ENCODE measurements around the gene HPS4.
A peak's percentile ranks its signal among the peaks of the same experiment; 100 is the strongest.

HPS4 gene

DNA sequence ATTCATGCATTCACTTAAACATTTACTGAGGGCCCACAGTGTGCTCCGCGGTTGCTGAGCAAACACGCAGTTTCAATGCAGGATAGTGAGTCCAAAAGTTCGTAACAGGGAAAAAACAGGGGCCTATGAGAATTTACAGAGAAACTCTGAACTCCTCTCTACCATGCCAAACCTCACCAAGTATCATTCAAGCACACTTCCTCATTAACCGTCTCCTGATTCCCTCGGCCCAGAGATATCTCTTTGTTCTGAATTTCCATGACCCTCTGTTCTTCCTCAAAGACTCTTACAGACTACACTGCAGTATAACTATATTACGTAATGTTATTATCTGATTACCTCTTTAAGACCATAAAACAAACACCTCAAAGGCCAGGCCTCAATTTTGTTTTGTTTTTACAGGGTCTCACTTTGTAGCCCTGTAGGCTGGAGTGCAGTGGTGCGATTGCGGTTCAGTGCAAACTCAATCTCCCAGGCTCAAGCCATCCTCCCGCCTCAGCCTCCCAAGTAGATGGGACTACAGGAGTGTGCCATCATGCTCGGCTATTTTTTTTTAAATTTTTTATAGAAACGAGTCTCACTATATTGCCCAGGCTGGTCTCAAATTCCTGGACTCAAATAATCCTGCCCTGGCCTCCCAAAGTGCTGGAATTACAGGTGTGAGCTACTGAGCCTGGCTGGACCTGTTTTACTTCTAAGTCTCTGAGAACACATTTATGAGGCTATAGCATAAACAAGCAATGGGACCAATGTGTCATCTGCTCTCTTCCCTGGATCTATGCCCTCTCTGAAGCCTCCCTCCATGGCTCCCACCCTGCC lies 3.6 kb downstream of the HPS4 start:
- no peak for DNase-seq (ENCODE audit: low read depth)
- TF ChIP-seq CTCF (conservative IDR thresholded peaks at IDR 0.05; ENCODE audit: low read depth, low read length), result no peak

GRCh38 chr22:26479043-26479791 lies 4.4 kb downstream of the HPS4 start:
- DNase-seq (ENCODE audit: low read depth), result no peak
- peak overlapping the region; percentile 85 for H3K4me3 ChIP-seq (ENCODE audit: low read length)
- TF ChIP-seq CTCF (conservative IDR thresholded peaks at IDR 0.05; ENCODE audit: low read depth, low read length), result no peak

More for the DNA sequence above, 3.6 kb downstream of the HPS4 start:
- peak overlapping the region; percentile 85 for H3K4me3 ChIP-seq (ENCODE audit: low read length)

GRCh38 chr22:26477341-26477731 lies 6.2 kb downstream of the HPS4 start:
- DNase-seq (ENCODE audit: low read depth), result peak; percentile 66
- no peak for TF ChIP-seq CTCF (conservative IDR thresholded peaks at IDR 0.05; ENCODE audit: low read depth, low read length)
- H3K4me3 ChIP-seq (ENCODE audit: low read length), result no peak overlapping the region

DNA sequence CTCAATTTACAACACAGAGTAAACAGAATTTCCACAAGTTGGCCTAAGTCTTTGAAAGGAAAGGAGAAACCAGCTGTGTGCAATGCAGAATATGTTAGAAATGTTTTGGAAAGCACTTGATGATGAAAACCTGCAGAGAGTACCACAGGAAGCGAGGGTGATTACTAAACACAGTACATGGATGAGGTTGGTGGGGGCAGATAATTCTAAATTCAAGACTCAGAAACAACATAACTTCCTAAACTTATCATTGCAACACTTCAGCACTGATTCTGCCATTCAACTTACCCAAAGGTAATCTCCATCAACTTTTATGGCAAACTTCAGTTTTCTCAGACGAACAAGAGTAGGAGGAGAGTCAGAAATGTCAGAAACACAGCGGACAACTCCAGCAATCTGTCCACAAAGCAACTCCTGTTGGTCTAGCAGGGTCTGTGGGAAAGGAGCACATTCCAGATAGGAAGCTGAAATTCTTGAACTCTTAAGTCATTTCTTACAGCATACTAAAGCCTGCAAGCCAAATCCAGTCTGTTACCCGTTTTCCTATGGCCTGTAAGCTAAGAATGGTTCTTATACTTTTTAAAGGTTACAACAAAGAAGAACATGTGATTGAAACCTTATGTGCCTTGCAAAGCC lies 6.8 kb downstream of the HPS4 start:
- H3K4me3 ChIP-seq (ENCODE audit: low read length), result peak overlapping the region; percentile 23
- peak; percentile 78 for DNase-seq (ENCODE audit: low read depth)
- no peak for TF ChIP-seq CTCF (conservative IDR thresholded peaks at IDR 0.05; ENCODE audit: low read depth, low read length)

- no peak for DNase-seq (ENCODE audit: low read depth)
- TF ChIP-seq CTCF (conservative IDR thresholded peaks at IDR 0.05; ENCODE audit: low read depth, low read length), result no peak
- no peak overlapping the region for H3K4me3 ChIP-seq (ENCODE audit: low read length)
These were observed 8.9 kb downstream of the HPS4 start for GRCh38 chr22:26474682-26475081.

GRCh38 chr22:26471522-26471921 lies 12.1 kb downstream of the HPS4 start:
- peak; percentile 94 for DNase-seq (ENCODE audit: low read depth)

More at GRCh38 chr22:26471522-26471921, 12.1 kb downstream of the HPS4 start:
- H3K4me3 ChIP-seq (ENCODE audit: low read length), result no peak overlapping the region
- TF ChIP-seq CTCF (conservative IDR thresholded peaks at IDR 0.05; ENCODE audit: low read depth, low read length), result no peak
